Measurements from ENCODE around the gene ZNF19.

DNA sequence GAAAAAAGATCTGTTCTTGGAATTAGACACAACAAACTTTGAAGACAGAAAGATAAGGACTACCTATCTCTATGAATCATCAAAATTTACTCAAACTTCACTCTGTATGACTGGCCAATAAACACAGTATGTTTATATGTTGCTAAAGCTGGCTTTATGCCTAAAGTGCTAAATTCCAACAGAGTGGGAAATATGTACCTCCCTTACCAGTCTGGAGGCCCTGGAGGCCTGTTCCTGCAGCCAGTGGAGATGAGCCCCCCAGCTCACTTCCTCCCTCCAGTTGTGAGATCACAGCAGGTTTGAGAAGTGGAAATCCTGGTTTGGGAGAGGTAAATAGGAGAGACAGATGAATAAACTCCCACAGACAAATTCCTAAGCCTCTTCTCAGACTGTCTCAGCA lies 36.1 kb downstream of the ZNF19 start:
- TF ChIP-seq ZNF274 (IDR thresholded peaks at IDR 0.05; ENCODE audit: low read depth, low read length): no peak
- TF ChIP-seq YY1 (IDR thresholded peaks at IDR 0.05; ENCODE audit: insufficient read depth, insufficient read length): no peak
- TF ChIP-seq SUZ12 (IDR thresholded peaks at IDR 0.05; ENCODE audit: extremely low read depth, insufficient read depth, insufficient read length): no peak
